ENCODE measurements around the gene TAF7. TPM values are rescaled to one million over a fixed set of nuclear protein-coding genes. Genes with fewer than 3 reads are reported as not detected.
"Not testable (repeated sequence)": the region's sequence is repeated elsewhere in the genome, so short reads cannot be mapped to it uniquely, and the experiment has no call there.

The TAF7 gene
- total RNA-seq, 2 donors from 2014 or later, result 52.3 to 66.1 TPM

DNA sequence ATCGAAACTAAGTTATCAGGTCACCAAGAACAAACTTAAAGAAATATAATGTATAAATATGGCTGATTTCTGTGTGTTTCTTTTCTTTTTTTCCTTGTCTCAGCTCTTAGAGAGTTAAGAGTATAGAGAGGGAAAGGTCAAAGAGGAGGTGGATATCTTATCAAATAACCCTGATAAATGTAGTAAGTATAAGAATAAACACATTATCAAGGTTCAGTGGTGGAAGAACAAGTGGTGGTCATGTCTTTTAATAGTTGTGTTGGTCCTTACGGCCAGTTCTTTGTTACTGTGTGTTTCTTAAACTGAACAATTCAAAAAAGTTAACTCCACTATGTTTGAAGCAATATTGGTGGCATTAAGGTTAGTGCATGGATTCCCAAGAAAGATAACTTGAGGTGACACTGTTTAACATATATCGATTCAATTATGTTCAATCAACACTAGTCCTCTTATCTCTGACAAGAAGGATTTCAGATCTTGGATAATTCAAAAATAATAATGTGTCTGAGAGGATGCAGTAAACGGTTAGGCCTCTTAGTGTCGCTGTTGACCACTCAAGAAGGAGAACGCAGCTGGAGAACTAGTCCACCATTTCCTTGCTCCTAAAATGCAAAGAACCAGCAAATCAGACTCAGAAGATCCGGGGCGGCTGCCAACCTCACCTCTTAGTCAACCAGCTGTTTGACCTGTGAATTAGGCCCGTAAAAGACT lies 22.8 kb upstream of the TAF7 start, which contains the start of gene PCDHGA3:
Gene PCDHGA3, plus strand, starts transcription at position 588 of the 711 bp plus-strand sequence. CDS start 205 bp downstream, outside the sequence.
- no peak for DNase-seq
- ATAC-seq, result no peak
- intact Hi-C loops (cut with DNase I, micrococcal nuclease), result loop anchor here in 1 of 2 donors (10.0 kb wide), 1 partner anchor 51 kb away; the partner anchor contains the start of genes PCDHGA8 and PCDHGB5

DNA sequence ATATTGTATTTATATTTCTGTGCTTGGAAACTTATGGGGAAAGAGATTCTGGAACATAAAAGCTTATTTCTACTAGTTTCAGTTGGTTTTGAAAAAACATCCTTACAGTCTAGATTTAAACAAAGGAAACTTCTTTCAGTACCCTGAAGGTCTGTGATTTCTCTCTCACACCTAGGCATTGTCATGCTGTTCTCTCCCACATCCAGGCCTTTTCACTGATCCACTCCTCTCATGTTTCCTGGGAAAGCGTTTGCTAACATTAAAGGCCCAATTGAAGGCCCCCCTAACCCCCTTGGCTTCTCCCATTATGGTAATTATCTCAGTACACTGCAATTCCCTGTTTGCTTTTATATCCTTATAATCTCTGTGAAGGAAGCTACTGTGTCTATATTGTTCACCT lies 22.2 kb upstream of the TAF7 start:
- ATAC-seq, result no peak
- intact Hi-C loops (cut with DNase I, micrococcal nuclease), result loop anchor here in 1 of 2 donors (10.0 kb wide), 1 partner anchor 52 kb away; the partner anchor contains the start of genes PCDHGA8 and PCDHGB5
- no peak for DNase-seq

DNA sequence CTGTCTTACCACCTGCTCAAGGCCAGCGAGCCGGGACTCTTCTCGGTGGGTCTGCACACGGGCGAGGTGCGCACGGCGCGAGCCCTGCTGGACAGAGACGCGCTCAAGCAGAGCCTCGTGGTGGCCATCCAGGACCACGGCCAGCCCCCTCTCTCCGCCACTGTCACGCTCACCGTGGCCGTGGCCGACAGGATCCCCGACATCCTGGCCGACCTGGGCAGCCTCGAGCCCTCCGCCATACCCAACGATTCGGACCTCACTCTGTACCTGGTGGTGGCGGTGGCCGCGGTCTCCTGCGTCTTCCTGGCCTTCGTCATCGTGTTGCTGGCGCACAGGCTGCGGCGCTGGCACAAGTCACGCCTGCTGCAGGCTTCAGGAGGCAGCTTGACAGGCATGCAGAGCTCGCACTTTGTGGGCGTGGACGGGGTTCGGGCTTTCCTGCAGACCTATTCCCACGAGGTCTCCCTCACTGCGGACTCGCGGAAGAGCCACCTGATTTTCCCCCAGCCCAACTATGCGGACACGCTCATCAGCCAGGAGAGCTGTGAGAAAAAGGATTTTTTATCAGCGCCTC lies 20.3 kb upstream of the TAF7 start:
- intact Hi-C loops (cut with DNase I, micrococcal nuclease), result loop anchor here in 1 of 2 donors (10.0 kb wide), 1 partner anchor 54 kb away; the partner anchor contains the start of genes PCDHGA8 and PCDHGB5
- ATAC-seq, DNase-seq: not testable (repeated sequence)

DNA sequence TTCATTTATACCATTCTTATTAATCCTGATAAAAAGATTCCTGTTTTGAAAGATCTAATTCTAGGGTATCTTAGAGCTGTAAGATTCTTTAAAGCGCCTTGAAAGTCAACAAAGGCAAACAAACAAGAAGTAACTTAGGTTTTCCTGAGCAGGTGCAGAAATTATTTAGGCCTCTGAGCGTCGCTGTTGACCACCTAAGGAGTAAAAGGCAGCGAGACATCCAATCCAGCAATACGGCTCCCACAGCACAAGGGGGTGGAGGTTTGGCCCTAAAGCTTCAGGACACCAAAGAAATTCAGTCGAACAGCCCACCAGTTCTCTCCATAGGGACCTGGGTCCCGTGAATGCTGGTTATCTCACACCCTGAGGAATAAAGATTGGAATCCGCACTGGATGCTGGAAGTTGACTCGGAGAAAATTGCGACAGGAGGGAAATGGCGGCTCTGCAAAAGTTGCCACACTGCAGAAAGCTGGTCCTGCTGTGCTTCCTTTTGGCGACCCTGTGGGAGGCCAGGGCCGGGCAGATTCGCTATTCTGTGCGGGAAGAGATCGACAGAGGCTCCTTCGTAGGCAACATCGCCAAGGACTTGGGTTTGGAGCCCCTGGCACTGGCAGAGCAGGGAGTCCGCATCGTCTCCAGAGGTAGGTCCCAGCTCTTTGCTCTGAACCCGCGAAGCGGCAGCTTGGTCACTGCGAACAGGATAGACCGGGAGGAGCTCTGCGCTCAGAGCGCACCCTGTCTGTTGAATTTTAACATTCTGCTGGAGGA lies 18.1 kb upstream of the TAF7 start, which contains the start of gene PCDHGA2:
Gene PCDHGA2, plus strand, starts transcription at position 223 of the 769 bp plus-strand sequence.
- intact Hi-C loops (cut with DNase I, micrococcal nuclease), result no loop called here
- no peak for DNase-seq
- no peak for ATAC-seq

DNA sequence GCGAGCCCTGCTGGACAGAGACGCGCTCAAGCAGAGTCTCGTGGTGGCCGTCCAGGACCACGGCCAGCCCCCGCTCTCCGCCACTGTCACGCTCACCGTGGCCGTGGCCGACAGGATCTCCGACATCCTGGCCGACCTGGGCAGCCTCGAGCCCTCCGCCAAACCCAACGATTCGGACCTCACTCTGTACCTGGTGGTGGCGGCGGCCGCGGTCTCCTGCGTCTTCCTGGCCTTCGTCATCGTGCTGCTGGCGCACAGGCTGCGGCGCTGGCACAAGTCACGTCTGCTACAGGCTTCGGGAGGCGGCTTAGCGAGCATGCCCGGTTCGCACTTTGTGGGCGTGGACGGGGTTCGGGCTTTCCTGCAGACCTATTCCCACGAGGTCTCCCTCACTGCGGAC lies 12.0 kb upstream of the TAF7 start:
- ATAC-seq; DNase-seq; intact Hi-C loops (cut with DNase I, micrococcal nuclease): not testable (repeated sequence)

DNA sequence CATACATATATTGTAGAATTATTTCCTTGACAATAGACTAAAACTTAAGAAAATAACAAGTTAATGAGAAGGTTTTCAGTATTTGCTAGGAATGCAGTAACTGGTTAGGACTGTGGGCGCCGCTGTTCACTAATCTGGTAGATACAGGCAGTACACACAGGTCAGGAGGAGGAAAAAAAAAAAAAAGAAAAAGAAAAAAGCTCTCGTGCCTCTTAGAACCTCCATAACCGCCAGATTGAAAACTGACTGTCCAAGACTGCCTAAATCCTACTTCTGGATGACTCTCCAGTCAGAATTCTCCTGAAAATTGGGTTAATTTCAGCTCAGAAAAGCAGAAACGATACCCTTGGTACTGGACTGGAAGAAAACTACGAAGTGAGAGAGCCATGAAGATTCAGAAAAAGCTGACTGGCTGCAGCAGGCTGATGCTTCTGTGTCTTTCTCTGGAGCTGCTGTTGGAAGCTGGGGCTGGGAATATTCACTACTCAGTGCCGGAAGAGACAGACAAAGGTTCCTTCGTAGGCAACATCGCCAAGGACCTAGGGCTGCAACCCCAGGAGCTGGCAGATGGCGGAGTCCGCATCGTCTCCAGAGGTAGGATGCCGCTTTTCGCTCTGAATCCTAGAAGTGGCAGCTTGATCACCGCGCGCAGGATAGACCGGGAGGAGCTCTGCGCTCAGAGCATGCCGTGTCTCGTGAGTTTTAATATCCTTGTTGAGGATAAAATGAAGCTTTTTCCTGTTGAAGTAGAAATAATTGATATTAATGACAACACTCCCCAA lies 9.9 kb upstream of the TAF7 start, which contains the start of gene PCDHGA1:
Gene PCDHGA1, plus strand, starts transcription at position 216 of the 782 bp plus-strand sequence.
- ATAC-seq, result no peak
- intact Hi-C loops (cut with DNase I, micrococcal nuclease), result no loop called here
- peak in 1 of 2 donors; percentile 43 for DNase-seq

DNA sequence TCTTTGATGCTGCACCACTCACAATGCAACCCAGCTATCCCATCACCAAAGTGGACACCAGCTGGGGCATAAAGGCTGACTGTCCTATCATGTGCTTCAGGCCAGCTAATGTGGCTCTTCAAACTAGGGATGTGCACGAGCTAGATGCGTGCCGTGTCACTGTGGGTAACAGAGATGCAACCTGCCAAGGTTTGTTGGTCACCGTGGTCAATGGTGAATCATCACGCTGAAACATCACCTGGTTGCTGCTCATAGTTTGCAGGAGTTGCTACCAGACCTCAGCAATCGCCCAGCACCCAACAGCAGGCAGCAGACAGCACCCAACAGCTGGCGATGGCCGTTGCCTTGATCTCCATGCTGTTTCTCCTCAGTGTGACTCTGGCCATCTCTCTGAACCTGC lies 7.6 kb upstream of the TAF7 start:
- no peak for DNase-seq
- no peak for ATAC-seq
- intact Hi-C loops (cut with DNase I, micrococcal nuclease), result loop anchor here in 1 of 2 donors (10.0 kb wide), 2 partner anchors 197 to 237 kb away; no protein-coding TSS in a partner anchor

DNA sequence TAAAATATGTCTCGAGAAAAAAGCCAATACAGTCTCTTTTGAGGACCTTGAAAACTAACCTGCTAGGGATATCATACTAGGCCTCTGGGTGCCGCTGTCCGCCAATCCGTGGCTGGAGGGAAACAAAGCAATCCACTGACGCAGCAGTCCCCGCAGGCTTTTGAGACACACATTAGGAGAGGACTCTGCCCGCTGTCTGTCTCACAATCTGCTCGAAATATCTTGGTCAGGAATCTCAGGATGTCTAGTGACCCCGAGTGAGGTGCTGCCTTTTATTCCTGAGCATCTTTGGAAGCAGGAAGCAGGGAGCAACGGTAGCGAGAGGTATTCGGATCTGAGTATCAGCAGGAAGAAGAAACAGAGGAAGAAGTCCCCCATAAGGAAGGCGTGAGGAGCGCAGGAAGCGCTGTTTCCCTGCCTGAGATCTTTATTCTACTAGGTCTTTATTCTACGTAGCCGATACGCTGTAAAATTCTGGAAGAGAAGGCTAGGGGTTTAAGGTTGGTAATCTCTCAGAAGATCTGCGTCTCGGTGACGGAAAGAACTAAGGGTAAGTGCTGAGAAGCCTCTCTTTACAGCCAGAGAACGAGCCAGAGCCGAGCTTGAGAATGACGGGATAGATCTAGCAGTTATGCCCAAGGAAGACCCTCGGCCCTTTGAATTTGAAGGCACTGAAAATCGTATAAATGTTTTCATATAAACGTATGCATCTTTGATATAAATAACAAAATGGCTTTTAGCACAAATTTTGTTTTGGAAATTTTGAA lies 5.7 kb upstream of the TAF7 start:
- DNase-seq (peak; percentile 53 to 75), ATAC-seq (peak; percentile 99)
- intact Hi-C loops (cut with DNase I, micrococcal nuclease), result loop anchor here in 1 of 2 donors (10.0 kb wide), 2 partner anchors 199 to 239 kb away; no protein-coding TSS in a partner anchor

DNA sequence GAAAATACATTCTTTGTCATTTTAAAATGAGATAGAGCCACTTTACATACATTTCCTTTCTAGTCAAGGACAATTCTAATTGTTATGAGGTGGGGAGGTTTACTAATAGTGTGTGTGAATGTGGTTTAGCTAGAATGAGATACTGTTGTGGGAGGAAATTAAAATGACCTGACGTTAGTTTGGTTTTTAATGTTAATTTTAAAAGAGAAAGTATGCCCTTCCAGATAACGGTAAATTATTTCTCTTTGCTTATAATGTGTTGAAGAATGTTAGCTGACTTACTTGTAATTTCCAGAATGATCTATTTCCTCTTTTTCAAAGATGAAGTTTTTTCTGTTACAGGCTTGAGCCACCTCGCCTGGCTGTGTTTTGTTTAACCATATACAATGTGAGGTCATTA lies 1.7 kb upstream of the TAF7 start:
- intact Hi-C loops (cut with DNase I, micrococcal nuclease), result loop anchor here in 1 of 2 donors (10.0 kb wide), 2 partner anchors 203 to 243 kb away; no protein-coding TSS in a partner anchor
- no peak for ATAC-seq
- DNase-seq, result no peak

DNA sequence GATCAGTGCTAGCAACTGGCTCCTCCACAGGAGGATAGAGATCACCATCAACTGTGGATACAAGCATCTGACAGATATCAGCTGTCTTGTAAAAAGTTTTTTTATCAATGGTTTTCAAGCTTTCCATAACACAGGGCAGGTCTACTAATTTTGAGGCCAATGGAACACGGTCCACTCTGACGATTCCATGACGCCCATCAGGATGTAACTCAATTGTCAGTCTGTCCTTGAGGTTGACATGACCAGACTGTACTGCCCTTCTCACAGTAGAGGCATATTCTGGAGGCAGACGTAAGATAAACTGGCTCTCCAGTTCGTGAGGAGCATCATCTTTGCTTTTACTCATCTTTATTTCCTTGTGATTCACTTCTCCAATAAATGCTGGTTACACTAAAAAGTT lies 885 bp downstream of the TAF7 start:
- ATAC-seq (no peak), DNase-seq (no peak)
- intact Hi-C loops (cut with DNase I, micrococcal nuclease), result loop anchor here in 1 of 2 donors (10.0 kb wide), 2 partner anchors 205 to 245 kb away; no protein-coding TSS in a partner anchor

DNA sequence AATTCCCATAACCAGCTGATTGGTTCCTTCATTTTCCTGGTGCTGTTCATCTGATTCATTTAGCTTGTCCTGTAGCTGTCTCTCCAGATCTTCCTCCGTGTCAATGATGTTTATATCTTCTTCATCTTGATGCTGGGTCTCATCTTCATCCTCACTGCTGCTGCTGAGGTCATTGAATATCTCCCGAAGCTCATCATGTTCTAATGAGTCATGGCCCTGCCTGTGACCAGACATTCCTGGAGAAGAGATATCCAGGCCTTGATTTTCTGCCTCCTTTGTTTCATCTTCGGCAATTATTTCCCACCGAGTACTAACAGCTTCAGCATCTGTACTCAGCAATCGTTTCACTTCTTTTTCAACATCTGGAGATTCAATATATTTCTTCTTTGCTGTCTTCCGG lies 1.4 kb downstream of the TAF7 start:
- DNase-seq (no peak), ATAC-seq (no peak)
- intact Hi-C loops (cut with DNase I, micrococcal nuclease), result no loop called here

DNA sequence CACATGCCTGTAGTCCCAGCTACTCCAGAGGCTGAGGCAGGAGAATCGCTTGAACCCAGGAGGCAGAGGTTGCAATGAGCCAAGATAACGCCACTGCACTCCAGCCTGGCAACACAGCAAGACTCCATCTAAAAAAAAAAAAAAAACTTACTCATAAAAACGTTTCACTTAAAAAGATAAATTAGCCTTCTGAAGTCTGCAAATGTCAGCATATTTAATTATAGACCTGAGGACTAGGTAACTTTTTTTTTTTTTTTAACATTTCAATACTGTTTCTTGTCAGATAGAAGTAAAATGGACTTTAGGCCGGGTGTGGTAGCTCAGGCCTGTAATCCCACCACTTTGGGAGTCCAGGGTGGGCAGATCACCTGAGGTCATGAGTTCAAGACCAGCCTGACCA lies 3.6 kb downstream of the TAF7 start:
- intact Hi-C loops (cut with DNase I, micrococcal nuclease); ATAC-seq; DNase-seq: not testable (repeated sequence)

DNA sequence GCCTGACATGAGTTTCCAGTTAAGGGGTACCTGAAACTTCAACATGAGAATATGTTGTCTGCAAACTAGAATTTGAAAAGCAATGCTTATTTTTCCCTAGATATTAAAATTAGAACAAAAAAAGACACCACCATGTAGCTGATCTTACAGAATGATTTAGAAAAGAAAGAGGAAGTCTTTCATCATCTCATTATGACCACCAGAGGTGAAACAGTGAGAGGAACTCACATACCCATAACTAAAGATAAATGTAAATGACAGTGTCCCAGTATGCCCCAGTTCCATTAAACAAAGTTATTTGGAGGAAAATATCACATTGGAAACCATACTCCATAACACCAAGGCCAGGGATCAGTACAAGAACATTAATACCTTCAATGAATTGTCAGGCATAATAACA lies 6.9 kb downstream of the TAF7 start:
- DNase-seq (no peak), ATAC-seq (no peak)
- intact Hi-C loops (cut with DNase I, micrococcal nuclease), result no loop called here

DNA sequence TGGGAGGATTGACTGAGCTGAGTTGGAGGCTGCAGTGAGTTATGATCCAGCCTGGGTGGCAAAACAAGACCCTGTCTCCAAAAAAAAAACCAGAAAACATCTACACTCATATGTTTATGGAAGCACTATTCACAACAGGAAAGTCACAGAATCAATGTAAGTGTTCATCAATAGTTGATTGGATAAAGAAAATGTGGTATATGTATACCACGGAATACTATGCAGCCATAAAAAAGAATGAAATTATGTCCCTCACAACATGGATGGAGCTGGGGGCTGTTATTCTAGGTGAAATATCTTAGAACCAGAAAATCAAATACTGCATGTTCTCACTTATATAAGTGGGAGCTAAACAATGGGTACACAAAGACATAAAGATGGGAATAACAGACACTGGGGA lies 14.0 kb downstream of the TAF7 start:
- intact Hi-C loops (cut with DNase I, micrococcal nuclease), result no loop called here
- ATAC-seq, result no peak
- DNase-seq, result no peak

DNA sequence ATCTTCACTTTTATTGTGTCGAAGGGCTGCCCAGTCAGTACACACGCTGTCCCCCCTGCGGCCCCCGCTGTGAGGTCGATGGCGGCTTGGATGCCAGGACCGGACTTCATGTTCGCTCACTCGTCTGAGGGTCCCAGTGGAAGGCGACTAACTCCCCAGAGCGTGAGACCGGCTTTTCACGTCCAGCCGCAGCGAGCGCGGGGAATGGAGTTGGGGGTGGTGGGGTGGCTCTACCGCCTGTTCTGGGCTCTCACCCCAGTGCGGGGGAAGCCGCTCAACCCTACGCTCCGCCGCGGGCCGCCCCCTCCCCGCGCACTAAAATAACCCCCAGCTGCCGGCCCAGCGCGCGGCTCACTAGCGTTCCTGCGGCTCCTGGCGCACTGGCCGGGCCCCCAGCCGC lies 16.8 kb downstream of the TAF7 start, which contains the start of gene SLC25A2:
Gene SLC25A2, minus strand, starts transcription at position 294 of the 400 bp plus-strand sequence. Its CDS starts 184 bp downstream, at position 110.
- DNase-seq, result no peak
- ATAC-seq, result no peak
- intact Hi-C loops (cut with DNase I, micrococcal nuclease), result no loop called here

DNA sequence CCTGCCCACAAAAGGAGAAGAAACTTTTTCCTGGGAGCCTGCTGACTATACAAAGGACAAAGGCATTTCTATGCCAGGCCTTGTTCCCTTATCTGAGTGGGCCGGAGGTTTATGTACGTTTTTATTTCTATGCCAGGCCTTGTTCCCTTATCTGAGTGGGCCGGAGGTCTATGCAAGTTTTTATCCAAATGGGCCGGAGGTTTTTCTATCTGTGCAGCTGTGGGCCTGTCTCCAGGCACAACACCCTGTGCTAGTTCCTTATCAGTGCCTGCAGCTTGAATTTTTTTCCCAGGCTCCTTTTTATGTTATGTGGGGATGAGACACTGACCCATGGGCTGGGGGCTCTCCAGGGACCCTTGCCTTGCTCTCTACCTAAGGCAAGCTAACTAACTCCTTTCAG lies 22.2 kb downstream of the TAF7 start:
- ATAC-seq (no peak), DNase-seq (no peak)
- intact Hi-C loops (cut with DNase I, micrococcal nuclease), result no loop called here

DNA sequence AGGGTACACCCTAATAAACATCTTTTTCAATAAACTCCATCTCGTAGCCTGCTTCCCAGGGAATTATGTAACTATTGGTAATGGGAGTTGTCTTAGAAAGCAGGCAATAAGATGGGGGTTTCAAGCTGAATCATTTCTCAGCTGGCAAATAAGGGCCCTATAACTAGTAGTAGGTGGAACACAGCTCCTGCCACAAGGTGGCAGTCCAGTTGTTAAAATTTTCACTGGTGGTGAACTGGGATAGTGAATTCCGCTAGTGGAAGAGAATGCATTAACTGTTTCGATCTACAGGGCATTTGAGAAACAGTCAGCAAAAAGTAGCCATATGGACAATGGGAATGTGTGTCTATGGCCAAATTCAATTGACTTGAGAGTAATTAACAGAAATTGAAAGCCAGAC lies 47.7 kb downstream of the TAF7 start:
- ATAC-seq (no peak), DNase-seq (no peak)
- intact Hi-C loops (cut with DNase I, micrococcal nuclease), result no loop called here

Measured in left colon (tissue), 2 donors.